H9 (cell line): ENCODE data around the gene KIF6. TPM values are rescaled to one million over a fixed set of nuclear protein-coding genes. Genes with fewer than 3 reads are reported as not detected.

Experiments used
- DNase-seq: peaks from one replicate; pipeline ENCODE4 v3.0.0-alpha.2; 2017
- H2AFZ ChIP-seq: one replicate; pipeline ENCODE4 v1.6.1; 2013; ENCODE audit warnings: mild to moderate bottlenecking, low read length, control low read depth, moderate library complexity
- H2AK5ac ChIP-seq: 2 replicates; pipeline ENCODE4 v1.6.1; 2013; ENCODE audit warnings: low read length, control low read depth, mixed read lengths; ENCODE audit not compliant: insufficient read length
- H2BK120ac ChIP-seq: one replicate; pipeline ENCODE4 v1.6.1; 2013; ENCODE audit warnings: low read depth, mild to moderate bottlenecking, low read length, control low read depth, inconsistent platforms; ENCODE audit not compliant: poor library complexity, severe bottlenecking
- H2BK12ac ChIP-seq: 2 replicates; pipeline ENCODE4 v1.6.1; 2013; ENCODE audit warnings: low read length, control low read depth, mixed read lengths, low read depth; ENCODE audit not compliant: insufficient read length
- H2BK15ac ChIP-seq: 2 replicates; pipeline ENCODE4 v1.6.1; 2013; ENCODE audit warnings: low read depth, low read length, control low read depth
- H2BK20ac ChIP-seq: one replicate; pipeline ENCODE4 v1.6.1; 2013; ENCODE audit warnings: low read depth, mild to moderate bottlenecking, low read length, control low read depth, inconsistent platforms; ENCODE audit not compliant: poor library complexity, severe bottlenecking
- H2BK5ac ChIP-seq: 2 replicates; pipeline ENCODE4 v1.6.1; 2013; ENCODE audit warnings: low read length, control low read depth, mixed read lengths; ENCODE audit not compliant: insufficient read length
- H3K14ac ChIP-seq: 2 replicates; pipeline ENCODE4 v1.6.1; 2013; ENCODE audit warnings: low read length, control low read depth; ENCODE audit not compliant: insufficient read depth
- H3K18ac ChIP-seq: 2 replicates; pipeline ENCODE4 v1.6.1; 2013; ENCODE audit warnings: low read depth, mild to moderate bottlenecking, mixed read lengths, low read length, control low read depth; ENCODE audit not compliant: insufficient read length
- H3K23ac ChIP-seq: 2 replicates; pipeline ENCODE4 v1.6.1; 2013; ENCODE audit warnings: low read length, control low read depth, mixed read lengths, low read depth; ENCODE audit not compliant: insufficient read length
- H3K23me2 ChIP-seq: 2 replicates; pipeline ENCODE4 v1.6.1; 2013; ENCODE audit warnings: low read depth, mild to moderate bottlenecking, mixed read lengths, low read length, control low read depth; ENCODE audit not compliant: insufficient read length, poor library complexity, severe bottlenecking
- H3K27ac ChIP-seq: 2 replicates; pipeline ENCODE4 v1.5.1; 2013; ENCODE audit warnings: low read length, control low read depth, mixed read lengths, low read depth; ENCODE audit not compliant: insufficient read length
- H3K27me3 ChIP-seq: 2 replicates; pipeline ENCODE4 v1.6.1; 2013; ENCODE audit warnings: low read length, control low read depth, inconsistent platforms; ENCODE audit not compliant: insufficient read depth
- H3K4ac ChIP-seq: 2 replicates; pipeline ENCODE4 v1.6.1; 2013; ENCODE audit warnings: low read depth, mild to moderate bottlenecking, control low read depth, inconsistent platforms, low read length, moderate library complexity
- H3K4me1 ChIP-seq: 2 replicates; pipeline ENCODE4 v1.6.1; 2013; ENCODE audit warnings: low read length, control low read depth, inconsistent platforms; ENCODE audit not compliant: insufficient read depth
- H3K4me2 ChIP-seq: 2 replicates; pipeline ENCODE4 v1.6.1; 2013; ENCODE audit warnings: low read length, control low read depth, mixed read lengths; ENCODE audit not compliant: insufficient read length, insufficient read depth
- H3K56ac ChIP-seq: 2 replicates; pipeline ENCODE4 v1.6.1; 2013; ENCODE audit warnings: low read depth, mild to moderate bottlenecking, mixed read lengths, low read length, control low read depth; ENCODE audit not compliant: insufficient read length
- H3K79me1 ChIP-seq: 2 replicates; pipeline ENCODE4 v1.6.1; 2013; ENCODE audit warnings: low read depth, mild to moderate bottlenecking, moderate library complexity, low read length, control low read depth, inconsistent platforms; ENCODE audit not compliant: insufficient read depth, poor library complexity, severe bottlenecking
- H3K79me2 ChIP-seq: 2 replicates; pipeline ENCODE4 v1.6.1; 2013; ENCODE audit warnings: low read length, control low read depth, inconsistent platforms; ENCODE audit not compliant: insufficient read depth
- H3K9ac ChIP-seq: 2 replicates; pipeline ENCODE4 v1.6.1; 2013; ENCODE audit warnings: low read length, control low read depth, mixed read lengths; ENCODE audit not compliant: insufficient read length; ENCODE audit errors: extremely low read depth
- H3K9me3 ChIP-seq: one replicate; pipeline ENCODE4 v1.6.1; 2013; ENCODE audit warnings: low read depth, low read length, inconsistent platforms; ENCODE audit not compliant: control insufficient read depth
- H3T11ph ChIP-seq: one replicate; pipeline ENCODE4 v1.6.1; 2013; ENCODE audit warnings: mild to moderate bottlenecking, low read length, control low read depth, inconsistent platforms
- H4K20me1 ChIP-seq: one replicate; pipeline ENCODE4 v1.6.1; 2013; ENCODE audit not compliant: control insufficient read depth, insufficient read length, insufficient read depth
- H4K5ac ChIP-seq: 2 replicates; pipeline ENCODE4 v1.6.1; 2013; ENCODE audit warnings: low read depth, mild to moderate bottlenecking, mixed read lengths, low read length, control low read depth; ENCODE audit not compliant: insufficient read length
- H4K8ac ChIP-seq: replicated peaks from 2 replicates; pipeline ENCODE4 v1.6.1; 2013; ENCODE audit warnings: low read length, control low read depth, mixed read lengths, low read depth; ENCODE audit not compliant: insufficient read length
- H4K91ac ChIP-seq: 2 replicates; pipeline ENCODE4 v1.6.1; 2013; ENCODE audit warnings: low read depth, mild to moderate bottlenecking, moderate library complexity, mixed read lengths, low read length, control low read depth; ENCODE audit not compliant: insufficient read length
- H3K27ac Mint-ChIP-seq, 3 experiments: 2 replicates in 2 of 3; 3 replicates in 1 of 3; pipeline ENCODE4 v1.8.0; 2020 to 2021; ENCODE audit warnings: mixed read lengths in 3 of 3, mild to moderate bottlenecking in 1 of 3, moderate library complexity in 1 of 3
- H3K27me3 Mint-ChIP-seq: 2 replicates; pipeline ENCODE4 v1.8.0; 2021; ENCODE audit warnings: low read depth, mild to moderate bottlenecking, moderate library complexity, mixed read lengths
- H3K36me3 Mint-ChIP-seq, 3 experiments: 2 replicates in 2 of 3; 3 replicates in 1 of 3; pipeline ENCODE4 v1.8.0; 2020 to 2021; ENCODE audit warnings: low read depth in 3 of 3, mixed read lengths in 3 of 3; ENCODE audit not compliant: insufficient read depth in 1 of 3
- H3K4me1 Mint-ChIP-seq, 2 experiments: 2 replicates each; pipeline ENCODE4 v1.8.0; 2020; ENCODE audit warnings: mixed read lengths in 2 of 2
- H3K4me3 Mint-ChIP-seq, 2 experiments: 2 replicates in 1 of 2; 3 replicates in 1 of 2; pipeline ENCODE4 v1.8.0; 2020 to 2021; ENCODE audit warnings: mild to moderate bottlenecking in 2 of 2, mixed read lengths in 2 of 2, moderate library complexity in 1 of 2
- H3K9me3 Mint-ChIP-seq, 2 experiments: 2 replicates in 1 of 2; 3 replicates in 1 of 2; pipeline ENCODE4 v1.8.0; 2020; ENCODE audit warnings: mild to moderate bottlenecking in 2 of 2, mixed read lengths in 2 of 2, moderate library complexity in 1 of 2
- CTCF ChIP-seq: fragments of 200-600 bp; sonication (generic); conservative IDR thresholded peaks from 3 replicates; pipeline ENCODE4 v1.8.0; 2021; ENCODE audit warnings: antibody characterized with exemption, mild to moderate bottlenecking
- WGBS: extraction: QIAGEN DNeasy Blood & Tissue Kit; methylation state at CpG from one replicate; pipeline ENCODE4 v1.1.7; 2013; ENCODE audit warnings: missing lambda C conversion rate, low lambda C conversion rate, mixed read lengths; ENCODE audit not compliant: insufficient read length; ENCODE audit errors: extremely low coverage; 5-methylcytosine and 5-hydroxymethylcytosine counted together
- total RNA-seq: library from RNA; stranded (reverse); gene quantifications from 2 replicates; pipeline ENCODE4 v1.2.1, GENCODE V29; 2021

Gene KIF6
- total RNA-seq, 1 experiment from 2014 or later = 0.63 TPM

- Histone ChIP-seq H3K9ac (no peak overlapping the region), H3K14ac (no peak overlapping the region), H3K56ac (no peak overlapping the region), H3K23me2 (no peaks in the 10 kb centered on the region), H3K27ac (no peak overlapping the region), H3K23ac (no peak overlapping the region), H2BK20ac (no peak overlapping the region), H3K79me2 (no peaks in the 10 kb centered on the region), H3K27me3 (no peaks in the 10 kb centered on the region), H2BK15ac (no peak overlapping the region), H3K4me2 (no peak overlapping the region), H2BK120ac (no peak overlapping the region), H3K18ac (no peak overlapping the region), H4K91ac (no peak overlapping the region), H3K79me1 (no peaks in the 10 kb centered on the region), H3K4me1 (no peaks in the 10 kb centered on the region), H3K4ac (no peak overlapping the region), H2AFZ (no peak overlapping the region), H3T11ph (no peak overlapping the region), H3K9me3 (no peaks in the 10 kb centered on the region), H2BK12ac (no peak overlapping the region), H2BK5ac (no peak overlapping the region), H4K5ac (no peak overlapping the region), H2AK5ac (no peak overlapping the region), H4K8ac (no peak overlapping the region), H4K20me1 (no peaks in the 10 kb centered on the region)
- Mint-ChIP-seq H3K27ac (no peak overlapping the region), H3K36me3 (no peaks in the 10 kb centered on the region), H3K4me3 (no peak overlapping the region), H3K9me3 (no peaks in the 10 kb centered on the region), H3K4me1 (no peaks in the 10 kb centered on the region), H3K27me3 (no peaks in the 10 kb centered on the region; the same call in 1 of the 2 replicates)
- TF ChIP-seq CTCF = no peak
- WGBS = no CpG with 5 or more reads among the region's 5 CpGs
- no peak for DNase-seq
Observed at GRCh38 chr6:39561536-39562266, 163.5 kb downstream of the KIF6 start.
